ENCODE data around the gene SPHK2.
A peak's percentile ranks its signal among the peaks of the same experiment; 100 is the strongest.

Gene SPHK2

GRCh38 chr19:48603850-48604249 is 15.5 kb upstream of the SPHK2 start:
- no peak for DNase-seq

DNA sequence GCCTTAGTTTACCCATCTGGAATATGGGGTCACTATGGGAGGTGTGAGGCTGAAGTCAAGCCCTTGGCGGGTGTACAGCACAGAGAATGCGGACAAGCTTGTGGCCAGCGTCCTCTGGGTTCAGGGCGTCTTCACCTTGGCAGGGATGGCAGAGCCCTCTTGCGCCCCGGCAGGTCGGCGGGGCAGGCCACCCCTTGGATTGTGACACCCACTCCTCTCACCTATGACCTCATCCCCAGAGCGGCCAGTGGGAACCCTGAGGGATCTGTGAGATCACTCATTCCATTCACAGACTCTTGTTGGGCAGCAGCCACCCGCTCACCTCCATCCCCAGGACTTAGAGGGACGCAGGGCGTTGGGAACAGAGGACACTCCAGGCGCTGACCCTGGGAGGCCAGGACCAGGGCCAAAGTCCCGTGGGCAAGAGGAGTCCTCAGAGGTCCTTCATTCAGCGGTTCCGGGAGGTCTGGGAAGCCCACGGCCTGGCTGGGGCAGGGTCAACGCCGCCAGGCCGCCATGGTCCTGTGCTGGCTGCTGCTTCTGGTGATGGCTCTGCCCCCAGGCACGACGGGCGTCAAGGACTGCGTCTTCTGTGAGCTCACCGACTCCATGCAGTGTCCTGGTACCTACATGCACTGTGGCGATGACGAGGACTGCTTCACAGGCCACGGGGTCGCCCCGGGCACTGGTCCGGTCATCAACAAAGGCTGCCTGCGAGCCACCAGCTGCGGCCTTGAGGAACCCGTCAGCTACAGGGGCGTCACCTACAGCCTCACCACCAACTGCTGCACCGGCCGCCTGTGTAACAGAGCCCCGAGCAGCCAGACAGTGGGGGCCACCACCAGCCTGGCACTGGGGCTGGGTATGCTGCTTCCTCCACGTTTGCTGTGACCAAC is 12.6 kb upstream of the SPHK2 start, which contains the start of gene SPACA4:
TSS of gene SPACA4 (plus strand) at position 280 of the 896 bp plus-strand sequence. CDS start at position 517, 237 bp downstream.
- DNase-seq = no peak

- no peak for DNase-seq
Observed at GRCh38 chr19:48607359-48607755, 11.9 kb upstream of the SPHK2 start.

GRCh38 chr19:48608798-48609263 is 10.5 kb upstream of the SPHK2 start:
- peak; percentile 71 to 84 (median 79) for DNase-seq

- no peak for DNase-seq
Observed at GRCh38 chr19:48609571-48610108, 9.7 kb upstream of the SPHK2 start.

DNA sequence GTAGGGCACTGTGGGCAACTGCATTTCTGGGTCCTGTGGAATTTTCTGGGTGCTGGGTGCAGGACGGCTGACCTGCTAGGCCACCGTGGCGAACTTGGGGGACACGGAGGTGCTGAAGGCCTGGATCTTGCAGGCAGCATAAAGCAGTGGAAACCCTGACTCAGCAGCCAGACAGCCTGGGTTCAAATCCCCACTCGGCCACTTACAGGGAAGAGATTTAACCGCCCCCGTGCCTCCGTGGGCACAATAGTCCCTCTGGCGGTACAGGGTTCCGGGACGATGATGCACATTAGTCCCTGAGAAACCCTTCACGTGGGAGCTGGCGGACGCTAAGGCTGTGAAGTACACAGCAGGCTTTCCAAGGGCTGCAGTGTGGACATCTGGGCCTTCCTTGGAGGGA is 7.4 kb upstream of the SPHK2 start:
- no peak for DNase-seq

DNA sequence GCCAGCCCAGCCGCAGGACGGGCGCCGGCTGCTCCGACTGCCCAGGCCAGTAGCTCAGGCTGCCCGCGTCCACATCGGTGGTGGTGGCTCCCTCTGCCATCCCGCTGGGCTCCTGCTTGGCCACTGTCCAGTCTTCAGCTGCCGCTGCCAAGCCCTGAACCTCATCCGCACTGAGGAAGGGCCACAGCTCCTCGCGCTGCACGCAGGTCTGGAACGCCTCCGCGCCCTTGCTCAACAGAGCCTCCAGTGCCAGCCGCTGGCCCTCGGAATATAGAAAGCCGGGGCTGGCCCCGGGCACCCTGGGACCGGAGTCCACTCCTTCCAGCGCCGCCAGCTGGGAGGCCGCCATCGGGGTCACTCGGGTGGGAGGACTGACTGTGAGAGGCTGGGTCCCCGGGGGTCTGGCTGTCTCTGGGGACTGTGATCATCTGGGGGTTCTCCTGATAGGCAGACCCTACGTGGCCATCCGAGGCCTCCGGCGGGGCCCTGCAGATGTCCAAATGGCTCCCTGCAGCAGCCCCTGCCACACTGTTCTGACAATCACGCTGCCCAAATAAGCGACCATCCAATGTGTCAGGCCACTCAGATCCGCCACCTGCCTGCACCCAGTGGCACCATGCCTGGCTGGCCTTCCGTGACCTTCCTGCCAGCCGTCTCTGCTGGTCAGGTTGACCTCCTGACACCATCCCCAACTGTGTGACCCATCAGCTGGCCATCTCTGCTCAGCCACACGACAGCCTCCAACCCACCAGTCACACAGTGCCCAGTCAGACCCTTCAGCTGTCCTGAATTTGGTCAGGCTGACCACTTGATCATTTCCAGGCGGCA is 6.1 kb upstream of the SPHK2 start:
- no peak for DNase-seq

DNA sequence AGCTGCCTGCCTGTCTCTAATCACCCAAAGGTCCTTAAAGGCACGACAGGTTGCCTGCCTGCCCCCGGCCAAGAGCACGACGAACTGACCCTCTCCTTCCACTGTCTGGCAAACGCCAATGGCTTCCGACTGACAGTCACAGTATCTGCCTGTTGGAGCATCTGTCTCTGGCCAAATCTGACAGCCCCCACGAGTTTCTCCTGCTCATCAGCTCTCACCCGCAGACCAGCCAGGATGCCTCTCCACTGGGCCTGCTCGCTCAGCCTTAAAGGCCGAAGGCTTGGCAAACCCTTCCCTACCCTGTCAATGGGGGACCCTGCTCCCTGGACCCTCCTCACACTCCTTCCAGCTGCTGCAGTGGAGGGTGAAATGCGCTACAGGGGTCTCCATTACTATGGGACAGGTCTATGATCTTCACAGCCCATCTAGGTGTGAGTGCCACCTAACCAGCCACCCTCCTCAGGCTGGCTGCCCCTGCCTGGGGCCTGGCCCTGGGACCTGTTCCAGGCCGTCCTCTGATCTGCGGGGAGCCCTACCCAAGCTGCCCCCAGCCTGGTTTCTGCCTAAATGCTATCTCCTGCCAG is 5.4 kb upstream of the SPHK2 start:
- DNase-seq = no peak

GRCh38 chr19:48614436-48615230 is 4.7 kb upstream of the SPHK2 start, which contains the start of gene FAM83E:
FAM83E (minus strand) TSS chr19:48615076; CDS start chr19:48613372, 1,704 bp downstream.
- no peak for DNase-seq

DNA sequence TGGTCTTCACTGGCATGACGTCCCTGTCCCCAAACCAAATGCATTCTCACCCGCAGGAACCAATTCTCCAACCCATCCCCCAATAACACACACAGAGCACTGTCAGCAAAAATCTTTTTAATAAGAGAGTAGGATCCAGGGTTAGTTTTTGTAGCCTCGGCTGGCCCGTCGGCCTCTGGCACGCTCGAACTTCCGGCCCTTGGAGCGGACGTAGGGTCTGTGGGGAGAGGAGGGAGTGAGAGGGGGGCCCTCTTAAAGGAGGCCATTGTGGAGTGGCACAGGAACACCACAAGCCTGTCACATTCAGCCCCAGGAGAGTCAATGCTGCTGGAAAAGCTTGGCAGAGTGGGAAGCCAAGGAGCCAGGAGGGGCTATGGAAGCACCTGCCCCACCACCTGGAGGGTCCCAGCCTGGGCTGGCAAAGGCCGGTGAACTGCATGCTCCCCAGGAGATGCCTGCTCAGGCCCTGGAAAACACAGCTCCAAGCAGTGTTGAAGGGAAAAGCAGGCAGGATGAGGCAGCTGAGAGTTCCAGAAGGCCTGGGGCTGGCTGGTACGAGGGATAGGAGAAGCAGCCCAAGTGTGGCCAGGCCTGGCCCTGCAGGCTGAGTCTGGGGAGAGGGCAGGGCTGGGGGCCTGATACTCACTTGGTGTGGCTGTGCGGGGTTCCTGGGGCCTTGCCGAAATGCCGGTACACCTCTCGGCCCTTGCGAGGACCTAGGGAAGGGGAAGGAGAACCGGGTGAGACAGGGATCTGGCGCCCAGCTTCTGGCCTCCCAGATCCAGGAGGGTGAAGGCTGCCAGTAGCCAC is 3.9 kb upstream of the SPHK2 start:
- DNase-seq = no peak

DNA sequence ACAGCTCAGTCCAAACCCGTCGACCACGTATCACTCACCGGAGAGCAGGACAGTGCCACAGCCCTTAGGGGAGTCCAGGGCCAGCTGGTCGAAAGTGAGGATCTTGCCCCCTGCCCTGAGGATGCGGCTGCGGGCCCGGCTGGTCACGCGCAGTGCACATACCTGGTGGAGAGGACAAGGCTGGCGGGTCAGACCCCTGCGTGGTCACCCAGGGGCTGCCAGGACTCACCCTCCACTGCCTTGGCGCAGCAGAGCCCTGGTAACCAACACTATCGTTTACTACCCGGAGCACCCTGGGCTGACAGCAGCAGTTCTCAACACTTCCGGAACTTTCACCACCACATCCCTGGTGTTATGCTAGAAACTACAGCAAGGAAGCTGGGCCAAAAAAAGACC is 3.3 kb upstream of the SPHK2 start:
- DNase-seq = no peak

DNA sequence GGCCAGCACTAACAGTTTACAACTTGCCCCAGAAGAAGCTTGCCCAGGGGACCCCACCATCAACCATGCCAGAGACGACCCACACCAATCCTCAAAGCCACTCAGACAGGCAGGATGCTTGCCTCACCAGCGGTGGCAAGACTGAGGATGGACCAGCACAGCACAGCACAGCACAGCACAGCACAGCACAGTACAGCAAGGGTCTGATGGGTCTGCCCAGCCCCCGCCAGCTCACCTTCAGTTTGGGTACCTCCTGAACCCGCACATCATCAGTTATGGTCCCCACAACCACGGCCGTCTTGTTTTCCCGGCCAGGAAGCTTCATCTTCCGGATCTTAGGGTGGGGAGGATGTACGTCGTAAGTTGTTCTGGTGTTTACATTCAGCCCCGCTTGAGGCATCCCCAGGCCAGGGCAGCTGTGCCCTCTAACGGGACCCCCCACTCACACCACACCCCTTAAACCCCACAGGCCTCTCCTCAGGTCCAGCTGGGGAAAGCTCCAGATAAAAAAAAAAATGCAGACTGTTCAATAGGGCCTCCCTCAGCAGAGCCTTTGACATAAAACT is 2.7 kb upstream of the SPHK2 start:
- no peak for DNase-seq

DNA sequence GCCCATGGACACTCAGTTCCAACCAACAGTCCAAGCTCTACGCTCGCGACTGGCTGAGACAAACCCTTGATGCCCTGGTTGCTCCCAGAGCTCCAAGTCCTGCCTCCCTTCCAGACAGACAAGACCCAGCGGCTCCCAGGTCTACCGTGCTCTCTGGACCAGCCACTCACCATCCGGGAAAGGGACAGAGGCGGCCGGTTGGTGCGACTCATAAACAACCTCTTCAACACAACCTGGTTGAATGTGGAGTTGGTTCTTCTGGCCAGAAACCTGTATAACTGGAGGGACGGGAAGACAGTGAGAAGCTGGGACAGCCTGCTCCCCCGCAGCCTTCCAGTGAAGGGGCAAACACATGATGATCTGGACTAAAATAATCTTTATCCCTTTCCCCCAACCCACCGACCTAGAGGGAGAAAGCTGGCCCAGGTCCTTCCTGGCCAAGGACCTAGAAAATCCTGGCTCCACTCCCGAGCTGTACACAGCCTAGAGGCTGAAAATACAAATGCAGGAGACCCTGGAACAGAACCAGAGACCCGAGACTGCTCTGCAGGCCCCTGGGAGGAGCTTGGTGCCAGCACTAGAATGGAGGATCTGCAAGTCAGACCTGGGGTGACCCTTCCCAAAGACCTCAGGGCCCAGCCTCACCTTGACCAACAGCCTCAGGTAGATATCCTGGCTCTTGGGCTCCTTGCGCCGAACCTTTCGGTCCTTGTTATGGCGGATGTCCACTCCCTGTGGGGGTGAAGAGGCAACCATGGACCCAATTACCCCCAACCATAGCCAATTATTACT is 2.0 kb upstream of the SPHK2 start:
- DNase-seq = no peak

- DNase-seq = peak in 1 of 4 experiments; percentile 35
Observed at GRCh38 chr19:48618278-48618915, 909 bp upstream of the SPHK2 start.

DNA sequence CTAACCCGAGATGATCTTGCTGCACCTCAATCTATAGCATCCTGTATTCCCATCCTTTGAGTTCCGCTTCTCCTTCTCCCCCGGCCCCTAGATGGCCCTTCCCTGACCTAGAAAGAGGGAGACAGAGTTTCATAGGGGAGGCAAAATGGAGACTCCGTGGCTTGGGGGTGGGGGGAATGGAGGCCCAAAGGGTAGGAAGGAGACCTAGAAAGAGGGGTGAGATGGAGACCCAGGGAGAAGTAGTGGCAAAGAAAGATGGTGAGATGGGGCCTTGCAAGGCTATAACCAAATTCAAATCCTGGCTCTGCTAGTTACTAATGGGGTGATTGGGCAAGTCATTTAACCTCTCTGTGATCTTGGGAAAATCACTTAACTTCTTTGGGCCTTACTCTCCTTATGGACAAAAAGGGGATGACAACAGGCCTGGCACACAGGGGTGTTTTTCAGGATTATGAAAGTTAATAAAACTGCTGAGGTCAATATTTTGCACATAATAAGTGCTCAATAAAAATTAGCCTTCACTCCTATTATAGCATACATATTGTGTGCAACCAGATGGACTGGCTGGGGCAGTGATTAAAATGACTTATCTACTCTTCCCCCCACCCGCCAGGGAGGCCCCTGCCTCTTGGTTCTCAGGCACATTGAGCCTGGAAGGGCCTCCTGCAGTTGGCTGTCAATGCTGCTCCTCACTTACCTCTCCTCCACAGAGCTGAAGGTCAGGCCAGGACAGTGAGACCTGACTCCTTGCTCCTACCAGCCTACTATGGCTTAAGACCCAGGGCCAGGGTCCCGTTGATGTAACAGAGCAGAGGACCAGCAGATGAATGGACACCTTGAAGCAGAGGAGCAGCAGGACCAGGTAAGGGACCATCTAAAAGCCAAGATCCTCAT is 633 bp downstream of the SPHK2 start:
- peak in 2 of 4 experiments; percentile 31 to 32 for DNase-seq

- no peak for DNase-seq
Observed at GRCh38 chr19:48623556-48624066, 4.3 kb downstream of the SPHK2 start.

- DNase-seq = peak; percentile 89 to 96 (median 92)
Observed at GRCh38 chr19:48624067-48624594, 4.8 kb downstream of the SPHK2 start.
